K562 (cell line): ENCODE measurements around the gene FAM200A. TPM values are rescaled to one million over a fixed set of nuclear protein-coding genes. Genes with fewer than 3 reads are reported as not detected.

Experiments
- LARP7 ChIP-seq: fragments of 450-650 bp; IDR thresholded peaks from 2 replicates; pipeline ENCODE4 v1.6.1; 2016
- PHB2 ChIP-seq: fragments of 450-650 bp; IDR thresholded peaks from 2 replicates; pipeline ENCODE4 v1.6.1; 2017; ENCODE audit warnings: low read depth
- polyA plus RNA-seq, 8 experiments: library from polyadenylated mRNA; depleted of rRNA in 4 of 8; stranded (reverse) in 5 of 8; unstranded in 3 of 8; fragments of >200 nt; fragmentation: Nextera tagmentation in 2 of 8; fragmentation: Illumina TruSeq in 1 of 8; extraction: Ambion mirVana in 2 of 8; extraction: Trizol in 1 of 8; gene quantifications; 2 replicates each; pipeline versions ENCODE4 v1.2.1 to v1.2.3, GENCODE V29; 2011 to 2014; ENCODE audit warnings: inconsistent platforms in 1 of 8, missing spikeins in 1 of 8
- total RNA-seq, 7 experiments: library from RNA; depleted of rRNA in 6 of 7; stranded (reverse); fragments of >200 nt in 6 of 7; fragmentation: Illumina TruSeq in 2 of 7; extraction: Trizol in 2 of 7; gene quantifications; 2 replicates each; pipeline versions ENCODE4 v1.2.1 to v1.2.3, GENCODE V29; 2011 to 2021; ENCODE audit warnings: low replicate concordance in 1 of 7
- TF ChIP-seq, protein P1 (sequence below): sonication (generic); formaldehyde crosslinking; IDR thresholded peaks from 2 replicates; pipeline ENCODE4 v1.8.1; 2023; ENCODE audit warnings: mild to moderate bottlenecking, missing genetic modification reagents
- TF ChIP-seq, protein P2 (sequence below): fragments of 450-650 bp; IDR thresholded peaks from 2 replicates; pipeline ENCODE4 v1.6.1; 2016; ENCODE audit warnings: mild to moderate bottlenecking, moderate library complexity
- TF ChIP-seq, protein P3 (sequence below): sonication (generic); formaldehyde crosslinking; IDR thresholded peaks from 2 replicates; pipeline ENCODE4 v1.4.0; 2020; ENCODE audit warnings: mild to moderate bottlenecking, missing genetic modification reagents
- TF ChIP-seq, protein P4 (sequence below), 2 experiments: fragments of 450-650 bp; IDR thresholded peaks; 2 replicates each; pipeline ENCODE4 v1.6.1; 2016
- TF ChIP-seq, protein P5 (sequence below): fragments of 450-650 bp; formaldehyde crosslinking; conservative IDR thresholded peaks from 2 replicates; pipeline ENCODE4 v1.4.0; 2022; ENCODE audit warnings: mild to moderate bottlenecking, missing genetic modification characterization
- TF ChIP-seq, protein P6 (sequence below): fragments of 250-450 bp; sonication (Bioruptor Pico); IDR thresholded peaks from 2 replicates; pipeline ENCODE4 v1.8.0; 2022; ENCODE audit warnings: moderate library complexity, mild to moderate bottlenecking, inconsistent platforms

FAM200A gene
- total and polyA plus RNA-seq, 9 of the 15 experiments (the other 6 are each of a cell fraction or from before 2014, with no cell fraction given) = 3.3 to 11.2 (median 8.3) TPM

DNA sequence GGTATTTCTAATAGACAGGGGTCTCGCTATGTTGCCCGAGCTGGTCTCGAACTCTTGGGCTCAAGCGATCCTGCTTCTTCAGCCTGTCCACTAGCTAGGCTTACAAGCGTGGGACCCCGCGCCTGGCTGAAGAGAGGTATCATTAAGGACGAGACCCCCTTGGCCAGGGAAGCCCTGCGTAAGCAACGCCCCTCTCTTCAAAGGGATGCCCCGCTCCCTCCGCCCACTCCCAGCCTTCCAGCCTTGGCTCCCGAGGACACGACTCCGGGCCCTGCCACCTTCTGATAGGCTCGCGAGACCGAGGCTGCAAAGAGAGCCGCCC lies 47.7 kb downstream of the FAM200A start (continued):
- TF ChIP-seq, protein P1, sequence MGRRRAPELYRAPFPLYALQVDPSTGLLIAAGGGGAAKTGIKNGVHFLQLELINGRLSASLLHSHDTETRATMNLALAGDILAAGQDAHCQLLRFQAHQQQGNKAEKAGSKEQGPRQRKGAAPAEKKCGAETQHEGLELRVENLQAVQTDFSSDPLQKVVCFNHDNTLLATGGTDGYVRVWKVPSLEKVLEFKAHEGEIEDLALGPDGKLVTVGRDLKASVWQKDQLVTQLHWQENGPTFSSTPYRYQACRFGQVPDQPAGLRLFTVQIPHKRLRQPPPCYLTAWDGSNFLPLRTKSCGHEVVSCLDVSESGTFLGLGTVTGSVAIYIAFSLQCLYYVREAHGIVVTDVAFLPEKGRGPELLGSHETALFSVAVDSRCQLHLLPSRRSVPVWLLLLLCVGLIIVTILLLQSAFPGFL (CRISPR knock-in tag) = no peak
- TF ChIP-seq PHB2 = no peak
- TF ChIP-seq, protein P2, sequence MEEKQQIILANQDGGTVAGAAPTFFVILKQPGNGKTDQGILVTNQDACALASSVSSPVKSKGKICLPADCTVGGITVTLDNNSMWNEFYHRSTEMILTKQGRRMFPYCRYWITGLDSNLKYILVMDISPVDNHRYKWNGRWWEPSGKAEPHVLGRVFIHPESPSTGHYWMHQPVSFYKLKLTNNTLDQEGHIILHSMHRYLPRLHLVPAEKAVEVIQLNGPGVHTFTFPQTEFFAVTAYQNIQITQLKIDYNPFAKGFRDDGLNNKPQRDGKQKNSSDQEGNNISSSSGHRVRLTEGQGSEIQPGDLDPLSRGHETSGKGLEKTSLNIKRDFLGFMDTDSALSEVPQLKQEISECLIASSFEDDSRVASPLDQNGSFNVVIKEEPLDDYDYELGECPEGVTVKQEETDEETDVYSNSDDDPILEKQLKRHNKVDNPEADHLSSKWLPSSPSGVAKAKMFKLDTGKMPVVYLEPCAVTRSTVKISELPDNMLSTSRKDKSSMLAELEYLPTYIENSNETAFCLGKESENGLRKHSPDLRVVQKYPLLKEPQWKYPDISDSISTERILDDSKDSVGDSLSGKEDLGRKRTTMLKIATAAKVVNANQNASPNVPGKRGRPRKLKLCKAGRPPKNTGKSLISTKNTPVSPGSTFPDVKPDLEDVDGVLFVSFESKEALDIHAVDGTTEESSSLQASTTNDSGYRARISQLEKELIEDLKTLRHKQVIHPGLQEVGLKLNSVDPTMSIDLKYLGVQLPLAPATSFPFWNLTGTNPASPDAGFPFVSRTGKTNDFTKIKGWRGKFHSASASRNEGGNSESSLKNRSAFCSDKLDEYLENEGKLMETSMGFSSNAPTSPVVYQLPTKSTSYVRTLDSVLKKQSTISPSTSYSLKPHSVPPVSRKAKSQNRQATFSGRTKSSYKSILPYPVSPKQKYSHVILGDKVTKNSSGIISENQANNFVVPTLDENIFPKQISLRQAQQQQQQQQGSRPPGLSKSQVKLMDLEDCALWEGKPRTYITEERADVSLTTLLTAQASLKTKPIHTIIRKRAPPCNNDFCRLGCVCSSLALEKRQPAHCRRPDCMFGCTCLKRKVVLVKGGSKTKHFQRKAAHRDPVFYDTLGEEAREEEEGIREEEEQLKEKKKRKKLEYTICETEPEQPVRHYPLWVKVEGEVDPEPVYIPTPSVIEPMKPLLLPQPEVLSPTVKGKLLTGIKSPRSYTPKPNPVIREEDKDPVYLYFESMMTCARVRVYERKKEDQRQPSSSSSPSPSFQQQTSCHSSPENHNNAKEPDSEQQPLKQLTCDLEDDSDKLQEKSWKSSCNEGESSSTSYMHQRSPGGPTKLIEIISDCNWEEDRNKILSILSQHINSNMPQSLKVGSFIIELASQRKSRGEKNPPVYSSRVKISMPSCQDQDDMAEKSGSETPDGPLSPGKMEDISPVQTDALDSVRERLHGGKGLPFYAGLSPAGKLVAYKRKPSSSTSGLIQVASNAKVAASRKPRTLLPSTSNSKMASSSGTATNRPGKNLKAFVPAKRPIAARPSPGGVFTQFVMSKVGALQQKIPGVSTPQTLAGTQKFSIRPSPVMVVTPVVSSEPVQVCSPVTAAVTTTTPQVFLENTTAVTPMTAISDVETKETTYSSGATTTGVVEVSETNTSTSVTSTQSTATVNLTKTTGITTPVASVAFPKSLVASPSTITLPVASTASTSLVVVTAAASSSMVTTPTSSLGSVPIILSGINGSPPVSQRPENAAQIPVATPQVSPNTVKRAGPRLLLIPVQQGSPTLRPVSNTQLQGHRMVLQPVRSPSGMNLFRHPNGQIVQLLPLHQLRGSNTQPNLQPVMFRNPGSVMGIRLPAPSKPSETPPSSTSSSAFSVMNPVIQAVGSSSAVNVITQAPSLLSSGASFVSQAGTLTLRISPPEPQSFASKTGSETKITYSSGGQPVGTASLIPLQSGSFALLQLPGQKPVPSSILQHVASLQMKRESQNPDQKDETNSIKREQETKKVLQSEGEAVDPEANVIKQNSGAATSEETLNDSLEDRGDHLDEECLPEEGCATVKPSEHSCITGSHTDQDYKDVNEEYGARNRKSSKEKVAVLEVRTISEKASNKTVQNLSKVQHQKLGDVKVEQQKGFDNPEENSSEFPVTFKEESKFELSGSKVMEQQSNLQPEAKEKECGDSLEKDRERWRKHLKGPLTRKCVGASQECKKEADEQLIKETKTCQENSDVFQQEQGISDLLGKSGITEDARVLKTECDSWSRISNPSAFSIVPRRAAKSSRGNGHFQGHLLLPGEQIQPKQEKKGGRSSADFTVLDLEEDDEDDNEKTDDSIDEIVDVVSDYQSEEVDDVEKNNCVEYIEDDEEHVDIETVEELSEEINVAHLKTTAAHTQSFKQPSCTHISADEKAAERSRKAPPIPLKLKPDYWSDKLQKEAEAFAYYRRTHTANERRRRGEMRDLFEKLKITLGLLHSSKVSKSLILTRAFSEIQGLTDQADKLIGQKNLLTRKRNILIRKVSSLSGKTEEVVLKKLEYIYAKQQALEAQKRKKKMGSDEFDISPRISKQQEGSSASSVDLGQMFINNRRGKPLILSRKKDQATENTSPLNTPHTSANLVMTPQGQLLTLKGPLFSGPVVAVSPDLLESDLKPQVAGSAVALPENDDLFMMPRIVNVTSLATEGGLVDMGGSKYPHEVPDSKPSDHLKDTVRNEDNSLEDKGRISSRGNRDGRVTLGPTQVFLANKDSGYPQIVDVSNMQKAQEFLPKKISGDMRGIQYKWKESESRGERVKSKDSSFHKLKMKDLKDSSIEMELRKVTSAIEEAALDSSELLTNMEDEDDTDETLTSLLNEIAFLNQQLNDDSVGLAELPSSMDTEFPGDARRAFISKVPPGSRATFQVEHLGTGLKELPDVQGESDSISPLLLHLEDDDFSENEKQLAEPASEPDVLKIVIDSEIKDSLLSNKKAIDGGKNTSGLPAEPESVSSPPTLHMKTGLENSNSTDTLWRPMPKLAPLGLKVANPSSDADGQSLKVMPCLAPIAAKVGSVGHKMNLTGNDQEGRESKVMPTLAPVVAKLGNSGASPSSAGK = peak; percentile 31; the same call in 1 of the 2 replicates
- TF ChIP-seq, protein P3, sequence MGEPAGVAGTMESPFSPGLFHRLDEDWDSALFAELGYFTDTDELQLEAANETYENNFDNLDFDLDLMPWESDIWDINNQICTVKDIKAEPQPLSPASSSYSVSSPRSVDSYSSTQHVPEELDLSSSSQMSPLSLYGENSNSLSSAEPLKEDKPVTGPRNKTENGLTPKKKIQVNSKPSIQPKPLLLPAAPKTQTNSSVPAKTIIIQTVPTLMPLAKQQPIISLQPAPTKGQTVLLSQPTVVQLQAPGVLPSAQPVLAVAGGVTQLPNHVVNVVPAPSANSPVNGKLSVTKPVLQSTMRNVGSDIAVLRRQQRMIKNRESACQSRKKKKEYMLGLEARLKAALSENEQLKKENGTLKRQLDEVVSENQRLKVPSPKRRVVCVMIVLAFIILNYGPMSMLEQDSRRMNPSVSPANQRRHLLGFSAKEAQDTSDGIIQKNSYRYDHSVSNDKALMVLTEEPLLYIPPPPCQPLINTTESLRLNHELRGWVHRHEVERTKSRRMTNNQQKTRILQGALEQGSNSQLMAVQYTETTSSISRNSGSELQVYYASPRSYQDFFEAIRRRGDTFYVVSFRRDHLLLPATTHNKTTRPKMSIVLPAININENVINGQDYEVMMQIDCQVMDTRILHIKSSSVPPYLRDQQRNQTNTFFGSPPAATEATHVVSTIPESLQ (CRISPR knock-in tag) = no peak
- TF ChIP-seq, protein P4, sequence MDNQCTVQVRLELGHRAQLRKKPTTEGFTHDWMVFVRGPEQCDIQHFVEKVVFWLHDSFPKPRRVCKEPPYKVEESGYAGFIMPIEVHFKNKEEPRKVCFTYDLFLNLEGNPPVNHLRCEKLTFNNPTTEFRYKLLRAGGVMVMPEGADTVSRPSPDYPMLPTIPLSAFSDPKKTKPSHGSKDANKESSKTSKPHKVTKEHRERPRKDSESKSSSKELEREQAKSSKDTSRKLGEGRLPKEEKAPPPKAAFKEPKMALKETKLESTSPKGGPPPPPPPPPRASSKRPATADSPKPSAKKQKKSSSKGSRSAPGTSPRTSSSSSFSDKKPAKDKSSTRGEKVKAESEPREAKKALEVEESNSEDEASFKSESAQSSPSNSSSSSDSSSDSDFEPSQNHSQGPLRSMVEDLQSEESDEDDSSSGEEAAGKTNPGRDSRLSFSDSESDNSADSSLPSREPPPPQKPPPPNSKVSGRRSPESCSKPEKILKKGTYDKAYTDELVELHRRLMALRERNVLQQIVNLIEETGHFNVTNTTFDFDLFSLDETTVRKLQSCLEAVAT (IDR thresholded peaks at IDR 0.05) = 0 out of 4 replicates have a peak, but pooled peaks of 1 of the 2 experiments have one; percentile 66
- no peak for TF ChIP-seq LARP7
- TF ChIP-seq, protein P5, sequence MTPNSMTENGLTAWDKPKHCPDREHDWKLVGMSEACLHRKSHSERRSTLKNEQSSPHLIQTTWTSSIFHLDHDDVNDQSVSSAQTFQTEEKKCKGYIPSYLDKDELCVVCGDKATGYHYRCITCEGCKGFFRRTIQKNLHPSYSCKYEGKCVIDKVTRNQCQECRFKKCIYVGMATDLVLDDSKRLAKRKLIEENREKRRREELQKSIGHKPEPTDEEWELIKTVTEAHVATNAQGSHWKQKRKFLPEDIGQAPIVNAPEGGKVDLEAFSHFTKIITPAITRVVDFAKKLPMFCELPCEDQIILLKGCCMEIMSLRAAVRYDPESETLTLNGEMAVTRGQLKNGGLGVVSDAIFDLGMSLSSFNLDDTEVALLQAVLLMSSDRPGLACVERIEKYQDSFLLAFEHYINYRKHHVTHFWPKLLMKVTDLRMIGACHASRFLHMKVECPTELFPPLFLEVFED (CRISPR knock-in tag) = no peak
- TF ChIP-seq, protein P6, sequence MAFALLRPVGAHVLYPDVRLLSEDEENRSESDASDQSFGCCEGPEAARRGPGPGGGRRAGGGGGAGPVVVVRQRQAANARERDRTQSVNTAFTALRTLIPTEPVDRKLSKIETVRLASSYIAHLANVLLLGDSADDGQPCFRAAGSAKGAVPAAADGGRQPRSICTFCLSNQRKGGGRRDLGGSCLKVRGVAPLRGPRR (CRISPR knock-in tag) = no peak
